A549 (cell line): Measurements from ENCODE around the gene KCNJ11.

Source experiments
- CEBPB ChIP-seq, 2 experiments: fragments of >200 bp in 1 of 2; sonication (Bioruptor Twin) in 1 of 2; formaldehyde crosslinking in 1 of 2; IDR thresholded peaks; 2 replicates each; pipeline ENCODE4 v1.6.1; 2012 to 2016
- CHD2 ChIP-seq: fragments of 150-350 bp; IDR thresholded peaks from 2 replicates; pipeline ENCODE4 v1.6.1; 2014; ENCODE audit warnings: low read length; ENCODE audit not compliant: partially characterized antibody
- CTCF ChIP-seq: fragments of >200 bp; sonication (Bioruptor Twin); formaldehyde crosslinking; IDR thresholded peaks from 3 replicates; pipeline ENCODE4 v1.5.1; 2016
- ESRRA ChIP-seq: fragments of 150-350 bp; IDR thresholded peaks from 2 replicates; pipeline ENCODE4 v1.6.1; 2014; ENCODE audit warnings: mild to moderate bottlenecking, low read length, borderline replicate concordance
- JUN ChIP-seq, 2 experiments: fragments of >200 bp; sonication (Bioruptor Twin); formaldehyde crosslinking; IDR thresholded peaks; 2 replicates in 1 of 2; 3 replicates in 1 of 2; pipeline ENCODE4 v1.6.1; 2016 to 2017
- MAFK ChIP-seq: fragments of 450-650 bp; IDR thresholded peaks from 2 replicates; pipeline ENCODE4 v1.6.1; 2014; ENCODE audit not compliant: partially characterized antibody
- PBX3 ChIP-seq: IDR thresholded peaks from 2 replicates; pipeline ENCODE4 v1.6.1; 2012
- POLR2A ChIP-seq: IDR thresholded peaks from 2 replicates; pipeline ENCODE4 v1.6.1; 2012; ENCODE audit warnings: mild to moderate bottlenecking, low read length
- TP53 ChIP-seq: fragments of 250-450 bp; sonication (Bioruptor Pico); IDR thresholded peaks from 2 replicates; pipeline ENCODE4 v1.5.0; 2021; ENCODE audit warnings: mild to moderate bottlenecking, moderate library complexity
- ZFP36 ChIP-seq: fragments of 450-650 bp; IDR thresholded peaks from 2 replicates; pipeline ENCODE4 v1.6.1; 2014; ENCODE audit warnings: borderline replicate concordance; ENCODE audit not compliant: partially characterized antibody

- TF ChIP-seq CTCF (no peak), PBX3 (no peak), ESRRA (no peak), TP53 (CRISPR knock-in tag) (no peak), ZFP36 (no peak), POLR2A (no peak), CHD2 (no peak), CEBPB (IDR thresholded peaks at IDR 0.05) (no peak), MAFK (no peak), JUN (IDR thresholded peaks at IDR 0.05) (no peak)
Measured at GRCh38 chr11:17387811-17388210, 648 bp downstream of the KCNJ11 start.
